HEK293 (cell line): ENCODE measurements around the gene OR52D1.

Source experiments
- CTCF ChIA-PET: fragments of 350-600 bp; formaldehyde crosslinking; extraction: SDS; loops from one replicate; lab custom pipeline; 2021; ENCODE audit warnings: antibody characterized with exemption; lab: Yijun Ruan, JAX
- POLR2A ChIA-PET: fragments of 300-600 bp; formaldehyde crosslinking; extraction: SDS; loops from one replicate; lab custom pipeline; 2020; ENCODE audit warnings: antibody characterized with exemption, inconsistent platforms; lab: Yijun Ruan, JAX
- H3K27ac ChIP-seq: fragments of 200-500 bp; sonication (Bioruptor generic); 2 replicates; pipeline ENCODE4 v1.5.1; 2014; ENCODE audit warnings: low read depth, low read length, control low read depth, inconsistent platforms; ENCODE audit errors: extremely low read depth
- H3K36me3 ChIP-seq, 2 experiments: fragments of 200-500 bp in 1 of 2; sonication (Bioruptor generic) in 1 of 2; 1 replicate in 1 of 2; 2 replicates in 1 of 2; pipeline ENCODE4 v1.5.1; 2014 to 2017; ENCODE audit warnings: inconsistent platforms in 2 of 2, low read length in 2 of 2; ENCODE audit not compliant: control insufficient read depth in 2 of 2, insufficient read depth in 1 of 2
- H3K4me1 ChIP-seq: fragments of 200-500 bp; sonication (Bioruptor generic); 2 replicates; pipeline ENCODE4 v1.5.1; 2014; ENCODE audit warnings: mild to moderate bottlenecking, low read length, inconsistent platforms; ENCODE audit not compliant: control insufficient read depth, insufficient read depth
- H3K4me3 ChIP-seq: 2 replicates; pipeline ENCODE4 v1.5.1; 2011; ENCODE audit warnings: low read depth, mild to moderate bottlenecking, control low read depth, low read length, moderate library complexity
- H3K9me3 ChIP-seq: fragments of 200-500 bp; sonication (Bioruptor generic); 2 replicates; pipeline ENCODE4 v1.5.1; 2014; ENCODE audit warnings: low read depth, low read length, inconsistent platforms; ENCODE audit not compliant: control insufficient read depth, insufficient read depth
- IKZF3 ChIP-seq: fragments of 450-650 bp; IDR thresholded peaks from 2 replicates; pipeline ENCODE4 v1.5.0; 2018; ENCODE audit warnings: missing biosample characterization, mild to moderate bottlenecking, missing genetic modification characterization, moderate library complexity
- OVOL3 ChIP-seq: fragments of 450-650 bp; formaldehyde crosslinking; IDR thresholded peaks from 2 replicates; pipeline ENCODE4 v1.5.1; 2016; ENCODE audit warnings: missing biosample characterization, missing genetic modification characterization
- PRDM1 ChIP-seq: fragments of 450-650 bp; formaldehyde crosslinking; IDR thresholded peaks from 2 replicates; pipeline ENCODE4; 2016; ENCODE audit warnings: missing biosample characterization, missing genetic modification characterization
- REPIN1 ChIP-seq: fragments of 450-650 bp; formaldehyde crosslinking; IDR thresholded peaks from 2 replicates; pipeline ENCODE4 v1.5.1; 2017; ENCODE audit warnings: missing biosample characterization, missing genetic modification characterization, low read depth
- ZBTB20 ChIP-seq: fragments of 450-650 bp; formaldehyde crosslinking; IDR thresholded peaks from 2 replicates; pipeline ENCODE4 v1.5.1; 2016; ENCODE audit warnings: missing biosample characterization, missing genetic modification characterization
- ZFP41 ChIP-seq: fragments of 450-650 bp; formaldehyde crosslinking; IDR thresholded peaks from 2 replicates; pipeline ENCODE4 v1.5.1; 2016; ENCODE audit warnings: missing biosample characterization, missing genetic modification characterization, borderline replicate concordance
- ZNF132 ChIP-seq: fragments of 450-650 bp; formaldehyde crosslinking; IDR thresholded peaks from 2 replicates; pipeline ENCODE4 v1.5.1; 2017; ENCODE audit warnings: missing biosample characterization, missing genetic modification characterization, borderline replicate concordance
- ZNF23 ChIP-seq: fragments of 450-650 bp; formaldehyde crosslinking; IDR thresholded peaks from 2 replicates; pipeline ENCODE4 v1.5.1; 2016; ENCODE audit warnings: missing biosample characterization, missing genetic modification characterization, borderline replicate concordance
- ZNF394 ChIP-seq: fragments of 450-650 bp; formaldehyde crosslinking; IDR thresholded peaks from 2 replicates; pipeline ENCODE4 v1.5.1; 2016; ENCODE audit warnings: missing biosample characterization, missing genetic modification characterization, mild to moderate bottlenecking, moderate library complexity, borderline replicate concordance
- ZNF571 ChIP-seq: fragments of 450-650 bp; formaldehyde crosslinking; IDR thresholded peaks from 2 replicates; pipeline ENCODE4 v1.5.0; 2017; ENCODE audit warnings: missing biosample characterization, missing genetic modification characterization
- ZNF747 ChIP-seq: fragments of 450-650 bp; formaldehyde crosslinking; IDR thresholded peaks from 2 replicates; pipeline ENCODE4 v1.5.1; 2016; ENCODE audit warnings: missing biosample characterization, missing genetic modification characterization
- TF ChIP-seq, protein P1 (sequence below): fragments of 450-650 bp; formaldehyde crosslinking; IDR thresholded peaks from 2 replicates; pipeline ENCODE4; 2016; ENCODE audit warnings: missing biosample characterization, missing genetic modification characterization
- TF ChIP-seq, protein P2 (sequence below): fragments of 450-650 bp; formaldehyde crosslinking; IDR thresholded peaks from 2 replicates; pipeline ENCODE4 v1.5.1; 2017; ENCODE audit warnings: missing biosample characterization, missing genetic modification characterization
- TF ChIP-seq, protein P3 (sequence below): fragments of 450-650 bp; formaldehyde crosslinking; IDR thresholded peaks from 2 replicates; pipeline ENCODE4 v1.5.1; 2016; ENCODE audit warnings: missing biosample characterization, missing genetic modification characterization
- TF ChIP-seq, protein P4 (sequence below): fragments of 450-650 bp; formaldehyde crosslinking; IDR thresholded peaks from 2 replicates; pipeline ENCODE4 v1.5.1; 2016; ENCODE audit warnings: missing biosample characterization, missing genetic modification characterization
- TF ChIP-seq, protein P5 (sequence below): fragments of 450-650 bp; formaldehyde crosslinking; IDR thresholded peaks from 2 replicates; pipeline ENCODE4 v1.5.1; 2016; ENCODE audit warnings: missing biosample characterization, missing genetic modification characterization, low read depth
- TF ChIP-seq, protein P6 (sequence below): fragments of 450-650 bp; formaldehyde crosslinking; IDR thresholded peaks from 2 replicates; pipeline ENCODE4 v1.5.1; 2016; ENCODE audit warnings: missing biosample characterization, missing genetic modification characterization, borderline replicate concordance

Gene OR52D1

DNA sequence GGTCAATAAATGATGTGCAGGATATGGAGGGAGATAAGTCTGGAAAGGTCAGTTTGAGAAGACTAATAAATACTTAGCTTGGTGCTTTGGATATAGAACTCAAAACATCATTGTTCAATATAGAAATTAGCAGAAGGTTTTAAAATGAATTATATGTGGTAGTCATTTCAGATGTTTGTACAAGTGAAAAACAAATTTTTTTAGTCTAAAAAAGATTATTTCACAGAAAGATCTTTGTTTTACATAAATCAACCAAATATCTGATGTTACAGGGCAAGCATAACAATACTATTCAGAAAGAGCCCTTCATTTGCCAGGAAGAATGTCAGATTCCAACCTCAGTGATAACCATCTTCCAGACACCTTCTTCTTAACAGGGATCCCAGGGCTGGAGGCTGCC lies at the start of gene OR52D1:
Gene OR52D1 (plus strand): TSS at position 301 of the 400 bp plus-strand sequence. CDS start 22 bp downstream, at position 323.
- TF ChIP-seq ZBTB20 (tag by site-specific recombination) (no peak), ZNF571 (tag by site-specific recombination) (no peak), ZFP41 (tag by site-specific recombination) (no peak), PRDM1 (tag by site-specific recombination) (no peak), ZNF132 (tag by site-specific recombination) (no peak), OVOL3 (tag by site-specific recombination) (no peak), IKZF3 (tag by site-specific recombination) (no peak), ZNF23 (tag by site-specific recombination) (no peak), ZNF394 (tag by site-specific recombination) (no peak), ZNF747 (tag by site-specific recombination) (no peak), REPIN1 (tag by site-specific recombination) (no peak)
- TF ChIP-seq, protein P1, sequence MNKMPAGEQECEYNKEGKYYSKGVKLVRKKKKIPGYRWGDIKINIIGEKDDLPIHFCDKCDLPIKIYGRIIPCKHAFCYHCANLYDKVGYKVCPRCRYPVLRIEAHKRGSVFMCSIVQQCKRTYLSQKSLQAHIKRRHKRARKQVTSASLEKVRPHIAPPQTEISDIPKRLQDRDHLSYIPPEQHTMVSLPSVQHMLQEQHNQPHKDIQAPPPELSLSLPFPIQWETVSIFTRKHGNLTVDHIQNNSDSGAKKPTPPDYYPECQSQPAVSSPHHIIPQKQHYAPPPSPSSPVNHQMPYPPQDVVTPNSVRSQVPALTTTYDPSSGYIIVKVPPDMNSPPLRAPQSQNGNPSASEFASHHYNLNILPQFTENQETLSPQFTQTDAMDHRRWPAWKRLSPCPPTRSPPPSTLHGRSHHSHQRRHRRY (tag by site-specific recombination): no peak
- TF ChIP-seq, protein P2, sequence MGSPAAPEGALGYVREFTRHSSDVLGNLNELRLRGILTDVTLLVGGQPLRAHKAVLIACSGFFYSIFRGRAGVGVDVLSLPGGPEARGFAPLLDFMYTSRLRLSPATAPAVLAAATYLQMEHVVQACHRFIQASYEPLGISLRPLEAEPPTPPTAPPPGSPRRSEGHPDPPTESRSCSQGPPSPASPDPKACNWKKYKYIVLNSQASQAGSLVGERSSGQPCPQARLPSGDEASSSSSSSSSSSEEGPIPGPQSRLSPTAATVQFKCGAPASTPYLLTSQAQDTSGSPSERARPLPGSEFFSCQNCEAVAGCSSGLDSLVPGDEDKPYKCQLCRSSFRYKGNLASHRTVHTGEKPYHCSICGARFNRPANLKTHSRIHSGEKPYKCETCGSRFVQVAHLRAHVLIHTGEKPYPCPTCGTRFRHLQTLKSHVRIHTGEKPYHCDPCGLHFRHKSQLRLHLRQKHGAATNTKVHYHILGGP: no peak
- TF ChIP-seq, protein P3, sequence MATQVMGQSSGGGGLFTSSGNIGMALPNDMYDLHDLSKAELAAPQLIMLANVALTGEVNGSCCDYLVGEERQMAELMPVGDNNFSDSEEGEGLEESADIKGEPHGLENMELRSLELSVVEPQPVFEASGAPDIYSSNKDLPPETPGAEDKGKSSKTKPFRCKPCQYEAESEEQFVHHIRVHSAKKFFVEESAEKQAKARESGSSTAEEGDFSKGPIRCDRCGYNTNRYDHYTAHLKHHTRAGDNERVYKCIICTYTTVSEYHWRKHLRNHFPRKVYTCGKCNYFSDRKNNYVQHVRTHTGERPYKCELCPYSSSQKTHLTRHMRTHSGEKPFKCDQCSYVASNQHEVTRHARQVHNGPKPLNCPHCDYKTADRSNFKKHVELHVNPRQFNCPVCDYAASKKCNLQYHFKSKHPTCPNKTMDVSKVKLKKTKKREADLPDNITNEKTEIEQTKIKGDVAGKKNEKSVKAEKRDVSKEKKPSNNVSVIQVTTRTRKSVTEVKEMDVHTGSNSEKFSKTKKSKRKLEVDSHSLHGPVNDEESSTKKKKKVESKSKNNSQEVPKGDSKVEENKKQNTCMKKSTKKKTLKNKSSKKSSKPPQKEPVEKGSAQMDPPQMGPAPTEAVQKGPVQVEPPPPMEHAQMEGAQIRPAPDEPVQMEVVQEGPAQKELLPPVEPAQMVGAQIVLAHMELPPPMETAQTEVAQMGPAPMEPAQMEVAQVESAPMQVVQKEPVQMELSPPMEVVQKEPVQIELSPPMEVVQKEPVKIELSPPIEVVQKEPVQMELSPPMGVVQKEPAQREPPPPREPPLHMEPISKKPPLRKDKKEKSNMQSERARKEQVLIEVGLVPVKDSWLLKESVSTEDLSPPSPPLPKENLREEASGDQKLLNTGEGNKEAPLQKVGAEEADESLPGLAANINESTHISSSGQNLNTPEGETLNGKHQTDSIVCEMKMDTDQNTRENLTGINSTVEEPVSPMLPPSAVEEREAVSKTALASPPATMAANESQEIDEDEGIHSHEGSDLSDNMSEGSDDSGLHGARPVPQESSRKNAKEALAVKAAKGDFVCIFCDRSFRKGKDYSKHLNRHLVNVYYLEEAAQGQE (tag by site-specific recombination): no peak
- TF ChIP-seq, protein P4, sequence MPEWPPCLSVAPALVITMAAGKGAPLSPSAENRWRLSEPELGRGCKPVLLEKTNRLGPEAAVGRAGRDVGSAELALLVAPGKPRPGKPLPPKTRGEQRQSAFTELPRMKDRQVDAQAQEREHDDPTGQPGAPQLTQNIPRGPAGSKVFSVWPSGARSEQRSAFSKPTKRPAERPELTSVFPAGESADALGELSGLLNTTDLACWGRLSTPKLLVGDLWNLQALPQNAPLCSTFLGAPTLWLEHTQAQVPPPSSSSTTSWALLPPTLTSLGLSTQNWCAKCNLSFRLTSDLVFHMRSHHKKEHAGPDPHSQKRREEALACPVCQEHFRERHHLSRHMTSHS (tag by site-specific recombination): no peak
- TF ChIP-seq, protein P5, sequence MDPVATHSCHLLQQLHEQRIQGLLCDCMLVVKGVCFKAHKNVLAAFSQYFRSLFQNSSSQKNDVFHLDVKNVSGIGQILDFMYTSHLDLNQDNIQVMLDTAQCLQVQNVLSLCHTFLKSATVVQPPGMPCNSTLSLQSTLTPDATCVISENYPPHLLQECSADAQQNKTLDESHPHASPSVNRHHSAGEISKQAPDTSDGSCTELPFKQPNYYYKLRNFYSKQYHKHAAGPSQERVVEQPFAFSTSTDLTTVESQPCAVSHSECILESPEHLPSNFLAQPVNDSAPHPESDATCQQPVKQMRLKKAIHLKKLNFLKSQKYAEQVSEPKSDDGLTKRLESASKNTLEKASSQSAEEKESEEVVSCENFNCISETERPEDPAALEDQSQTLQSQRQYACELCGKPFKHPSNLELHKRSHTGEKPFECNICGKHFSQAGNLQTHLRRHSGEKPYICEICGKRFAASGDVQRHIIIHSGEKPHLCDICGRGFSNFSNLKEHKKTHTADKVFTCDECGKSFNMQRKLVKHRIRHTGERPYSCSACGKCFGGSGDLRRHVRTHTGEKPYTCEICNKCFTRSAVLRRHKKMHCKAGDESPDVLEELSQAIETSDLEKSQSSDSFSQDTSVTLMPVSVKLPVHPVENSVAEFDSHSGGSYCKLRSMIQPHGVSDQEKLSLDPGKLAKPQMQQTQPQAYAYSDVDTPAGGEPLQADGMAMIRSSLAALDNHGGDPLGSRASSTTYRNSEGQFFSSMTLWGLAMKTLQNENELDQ: no peak
- TF ChIP-seq, protein P6, sequence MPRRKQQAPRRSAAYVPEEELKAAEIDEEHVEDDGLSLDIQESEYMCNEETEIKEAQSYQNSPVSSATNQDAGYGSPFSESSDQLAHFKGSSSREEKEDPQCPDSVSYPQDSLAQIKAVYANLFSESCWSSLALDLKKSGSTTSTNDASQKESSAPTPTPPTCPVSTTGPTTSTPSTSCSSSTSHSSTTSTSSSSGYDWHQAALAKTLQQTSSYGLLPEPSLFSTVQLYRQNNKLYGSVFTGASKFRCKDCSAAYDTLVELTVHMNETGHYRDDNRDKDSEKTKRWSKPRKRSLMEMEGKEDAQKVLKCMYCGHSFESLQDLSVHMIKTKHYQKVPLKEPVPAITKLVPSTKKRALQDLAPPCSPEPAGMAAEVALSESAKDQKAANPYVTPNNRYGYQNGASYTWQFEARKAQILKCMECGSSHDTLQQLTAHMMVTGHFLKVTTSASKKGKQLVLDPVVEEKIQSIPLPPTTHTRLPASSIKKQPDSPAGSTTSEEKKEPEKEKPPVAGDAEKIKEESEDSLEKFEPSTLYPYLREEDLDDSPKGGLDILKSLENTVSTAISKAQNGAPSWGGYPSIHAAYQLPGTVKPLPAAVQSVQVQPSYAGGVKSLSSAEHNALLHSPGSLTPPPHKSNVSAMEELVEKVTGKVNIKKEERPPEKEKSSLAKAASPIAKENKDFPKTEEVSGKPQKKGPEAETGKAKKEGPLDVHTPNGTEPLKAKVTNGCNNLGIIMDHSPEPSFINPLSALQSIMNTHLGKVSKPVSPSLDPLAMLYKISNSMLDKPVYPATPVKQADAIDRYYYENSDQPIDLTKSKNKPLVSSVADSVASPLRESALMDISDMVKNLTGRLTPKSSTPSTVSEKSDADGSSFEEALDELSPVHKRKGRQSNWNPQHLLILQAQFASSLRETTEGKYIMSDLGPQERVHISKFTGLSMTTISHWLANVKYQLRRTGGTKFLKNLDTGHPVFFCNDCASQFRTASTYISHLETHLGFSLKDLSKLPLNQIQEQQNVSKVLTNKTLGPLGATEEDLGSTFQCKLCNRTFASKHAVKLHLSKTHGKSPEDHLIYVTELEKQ (tag by site-specific recombination): no peak
- TF ChIP-seq, all 188 proteins: peak for 0
- Histone ChIP-seq H3K4me1 (no peaks in the 10 kb centered on the region), H3K9me3 (no peaks in the 10 kb centered on the region), H3K4me3 (no peak within 1 kb of the TSS), H3K27ac (no peak within 1 kb of the TSS), H3K36me3 (no peaks in the 10 kb centered on the region)
- CTCF ChIA-PET: no interaction called here
- POLR2A ChIA-PET: no interaction called here
